Measurements from ENCODE around the gene EDEM2.

The EDEM2 gene

DNA sequence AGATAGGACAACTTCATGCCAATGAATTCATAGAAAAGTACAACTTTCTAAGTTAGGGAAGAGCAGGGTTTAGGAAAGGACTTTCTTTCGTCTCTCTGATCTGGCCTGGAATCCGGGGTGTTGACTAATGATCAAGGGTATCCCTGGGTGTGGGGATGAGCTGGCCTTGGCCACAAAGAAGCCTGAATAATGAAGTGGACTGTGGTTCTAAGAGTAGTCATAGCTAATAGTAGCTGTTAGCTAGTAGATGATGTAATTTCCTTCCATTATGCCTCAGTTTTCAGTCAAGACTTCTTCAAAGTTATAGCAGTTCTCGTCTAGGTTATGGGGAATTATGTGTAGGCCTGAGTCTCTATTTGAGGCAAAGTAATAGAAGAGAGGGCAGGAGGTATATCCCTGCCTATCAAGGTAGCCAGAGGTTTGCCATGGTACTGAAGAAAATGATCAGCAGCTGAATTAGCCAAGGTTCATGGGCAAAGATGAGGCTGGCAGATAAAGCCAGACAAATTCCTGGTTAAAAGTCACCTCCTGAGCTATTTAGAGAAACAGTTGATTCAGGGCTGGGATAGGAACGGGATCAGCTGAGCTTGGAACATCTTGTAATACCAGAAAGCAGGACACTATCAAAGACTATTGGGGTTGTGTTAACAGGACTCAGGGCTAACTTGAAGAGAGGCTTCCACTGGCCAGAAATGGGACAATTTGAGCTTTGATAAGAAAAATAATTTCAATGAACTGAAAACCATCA lies 35.8 kb downstream of the EDEM2 start:
- DNase-seq (ENCODE audit: low read depth, low spot score), result no peak
- H3K4me3 ChIP-seq, result no peak overlapping the region

DNA sequence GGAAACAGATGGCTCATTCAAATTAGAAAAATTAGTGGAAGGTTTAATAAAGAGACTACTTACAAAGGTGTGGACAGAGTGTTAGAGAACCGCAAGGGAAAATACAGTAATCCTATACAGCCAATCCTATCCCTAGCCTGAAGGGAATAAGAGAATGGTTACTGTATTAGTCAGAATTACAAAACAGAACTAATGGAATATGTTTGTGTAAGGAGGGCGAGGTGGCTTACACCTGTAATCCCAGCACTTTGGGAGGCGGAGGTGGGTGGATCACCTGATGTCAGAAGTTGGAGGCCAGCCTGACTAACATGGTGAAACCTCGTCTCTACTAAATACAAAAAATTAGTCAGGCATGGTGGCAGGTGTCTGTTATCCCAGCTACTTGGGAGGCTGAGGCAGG lies 38.2 kb downstream of the EDEM2 start:
- TF ChIP-seq POLR2AphosphoS5 (IDR thresholded peaks at IDR 0.05; ENCODE audit: borderline replicate concordance, low read depth, low read length) (no peak), EZH2 (IDR thresholded peaks at IDR 0.05) (no peak), FOXP2 (optimal IDR thresholded peaks at IDR 0.05; ENCODE audit: control extremely low read depth, extremely low read length, insufficient read depth) (no peak)
- Histone ChIP-seq H3K9me3 (ENCODE audit: low read depth, low read length) (no peaks in the 10 kb centered on the region), H3K9ac (ENCODE audit: insufficient read length) (no peak overlapping the region), H3K36me3 (ENCODE audit: insufficient read depth, low read length) (no peaks in the 10 kb centered on the region), H3K4me3 (no peak overlapping the region), H3K27ac (no peak overlapping the region)
- no peak for DNase-seq (ENCODE audit: low read depth, low spot score)

More for the DNA sequence above, 35.8 kb downstream of the EDEM2 start:
- Histone ChIP-seq H3K36me3 (ENCODE audit: insufficient read depth, low read length) (peaks cover 4% of the 10 kb centered on the region; the same call in 1 of the 2 replicates), H3K9me3 (ENCODE audit: low read depth, low read length) (no peaks in the 10 kb centered on the region), H3K27ac (no peak overlapping the region), H3K9ac (ENCODE audit: insufficient read length) (no peak overlapping the region)
- TF ChIP-seq EZH2 (IDR thresholded peaks at IDR 0.05), result no peak
- TF ChIP-seq POLR2AphosphoS5 (IDR thresholded peaks at IDR 0.05; ENCODE audit: borderline replicate concordance, low read depth, low read length), result no peak

DNA sequence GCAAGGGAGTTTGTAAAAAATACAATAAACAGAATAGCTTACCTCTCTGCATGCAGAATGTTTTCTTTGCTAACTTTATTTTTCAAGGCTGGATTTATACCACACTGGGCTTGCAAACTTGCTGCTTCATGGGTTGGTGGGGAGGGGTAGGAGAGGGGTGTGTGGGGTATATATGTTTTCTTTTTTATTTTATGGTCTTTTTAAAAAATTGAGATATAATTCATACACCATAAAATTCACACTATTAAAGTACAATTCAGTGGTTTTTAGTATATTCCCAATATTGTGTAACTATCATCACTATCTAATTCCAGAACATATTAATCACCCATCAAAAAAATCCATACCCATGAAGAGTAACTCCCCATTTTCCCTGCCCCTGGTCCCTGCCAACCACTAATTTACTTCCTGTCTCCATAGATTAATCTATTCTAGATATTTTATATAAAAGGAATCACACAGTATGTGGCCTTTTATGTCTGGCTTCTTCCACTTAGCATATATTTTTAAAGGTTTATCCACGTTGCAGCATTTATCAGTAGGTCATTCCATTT lies 40.2 kb downstream of the EDEM2 start:
- DNase-seq (ENCODE audit: low read depth, low spot score), result no peak
- TF ChIP-seq FOXP2 (optimal IDR thresholded peaks at IDR 0.05; ENCODE audit: control extremely low read depth, extremely low read length, insufficient read depth) (no peak), EZH2 (IDR thresholded peaks at IDR 0.05) (no peak), POLR2AphosphoS5 (IDR thresholded peaks at IDR 0.05; ENCODE audit: borderline replicate concordance, low read depth, low read length) (no peak)
- no peak overlapping the region for H3K27ac ChIP-seq

DNA sequence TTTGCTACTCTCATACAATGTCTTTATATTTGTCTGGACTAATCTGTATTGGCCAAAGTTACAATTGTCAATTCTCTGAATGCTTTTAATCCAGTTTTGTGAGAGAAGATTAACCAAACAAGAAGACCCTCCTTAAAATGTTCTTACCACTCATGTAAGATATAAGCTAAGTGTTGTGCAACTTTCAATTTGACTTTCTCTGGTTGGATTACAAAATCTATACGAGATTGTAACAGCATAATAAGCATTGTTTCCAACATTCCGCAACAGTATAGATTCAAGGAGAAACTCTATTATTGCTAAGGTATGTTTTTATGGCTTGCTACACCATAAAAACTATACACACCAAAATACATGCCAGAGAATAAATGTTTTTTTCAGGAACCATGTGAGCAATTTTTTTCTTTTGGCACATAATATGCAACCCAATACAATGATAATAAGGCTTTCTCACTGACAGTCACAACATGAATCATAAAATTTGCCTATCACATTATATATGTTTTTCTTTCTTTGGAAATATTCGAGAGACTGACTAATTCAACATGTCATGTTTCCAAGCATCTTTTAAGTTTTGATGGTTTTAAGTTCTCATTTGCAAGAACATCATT lies 42.3 kb downstream of the EDEM2 start:
- Histone ChIP-seq H3K9ac (ENCODE audit: insufficient read length) (no peak overlapping the region), H3K27ac (no peak overlapping the region), H3K4me3 (no peak overlapping the region), H3K9me3 (ENCODE audit: low read depth, low read length) (no peaks in the 10 kb centered on the region), H3K36me3 (ENCODE audit: insufficient read depth, low read length) (no peaks in the 10 kb centered on the region)
- TF ChIP-seq POLR2AphosphoS5 (IDR thresholded peaks at IDR 0.05; ENCODE audit: borderline replicate concordance, low read depth, low read length), result no peak
- DNase-seq (ENCODE audit: low read depth, low spot score), result no peak

More for the DNA sequence above, 40.2 kb downstream of the EDEM2 start:
- no peaks in the 10 kb centered on the region for H3K9me3 ChIP-seq (ENCODE audit: low read depth, low read length)
- no peak overlapping the region for H3K9ac ChIP-seq (ENCODE audit: insufficient read length)
- H3K36me3 ChIP-seq (ENCODE audit: insufficient read depth, low read length), result no peaks in the 10 kb centered on the region
- H3K4me3 ChIP-seq, result no peak overlapping the region

DNA sequence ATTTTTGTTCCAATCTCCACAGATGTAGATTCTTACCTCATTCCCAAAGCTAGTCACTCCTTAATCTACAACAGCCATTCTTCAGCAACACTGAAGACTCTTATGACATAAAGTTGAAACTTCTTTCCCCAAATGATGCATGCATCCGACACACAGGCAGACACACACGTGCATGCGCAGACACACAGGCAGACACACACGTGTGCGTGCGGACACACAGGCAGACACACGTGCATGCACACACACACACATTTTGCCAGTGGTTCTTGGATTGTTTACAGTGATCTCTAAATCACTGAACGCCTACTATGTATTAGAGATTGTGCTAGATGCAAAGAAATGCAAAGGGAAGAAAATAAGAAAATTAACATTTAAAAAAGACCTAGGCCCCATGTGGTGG lies 45.5 kb downstream of the EDEM2 start:
- no peaks in the 10 kb centered on the region; the same call in 1 of the 2 replicates for H3K9me3 ChIP-seq (ENCODE audit: low read depth, low read length)
- DNase-seq (ENCODE audit: low read depth, low spot score), result no peak
- no peak overlapping the region for H3K4me3 ChIP-seq
- H3K36me3 ChIP-seq (ENCODE audit: insufficient read depth, low read length), result no peaks in the 10 kb centered on the region
- H3K9ac ChIP-seq (ENCODE audit: insufficient read length), result no peak overlapping the region
- TF ChIP-seq EZH2 (IDR thresholded peaks at IDR 0.05), result no peak
- no peak for TF ChIP-seq FOXP2 (optimal IDR thresholded peaks at IDR 0.05; ENCODE audit: control extremely low read depth, extremely low read length, insufficient read depth)
- no peak for TF ChIP-seq POLR2AphosphoS5 (IDR thresholded peaks at IDR 0.05; ENCODE audit: borderline replicate concordance, low read depth, low read length)
- H3K27ac ChIP-seq, result no peak overlapping the region

DNA sequence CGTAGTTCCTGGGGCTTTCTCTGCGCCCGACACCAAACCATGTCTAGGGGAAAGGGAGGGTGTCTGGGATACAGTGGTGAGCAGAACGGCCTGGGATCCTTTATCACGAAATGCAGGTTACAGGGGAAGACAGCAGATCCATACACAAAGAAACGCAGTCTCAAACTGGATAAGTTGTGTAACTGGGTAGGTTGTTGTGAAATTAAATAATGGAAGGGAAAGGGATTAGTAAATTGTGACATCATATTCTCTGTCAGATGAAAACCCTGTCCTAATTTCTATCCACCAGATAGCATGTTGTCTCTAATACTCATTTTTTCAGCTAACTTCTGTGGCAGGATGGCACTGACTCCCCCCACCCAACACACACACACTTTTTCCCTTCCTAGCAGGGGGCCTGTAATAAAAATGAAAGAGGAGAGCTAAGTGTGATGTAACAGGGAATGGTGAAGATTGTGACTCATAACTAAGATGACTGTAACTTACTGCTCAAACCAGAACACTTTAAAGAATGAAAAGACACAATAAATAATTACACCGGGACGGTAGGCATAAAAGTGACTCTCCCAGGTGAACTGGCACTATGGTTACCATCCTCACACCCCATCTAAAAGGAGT lies 53.8 kb downstream of the EDEM2 start:
- no peak for DNase-seq (ENCODE audit: low read depth, low spot score)
- H3K4me3 ChIP-seq, result peak overlapping the region; percentile 94

DNA sequence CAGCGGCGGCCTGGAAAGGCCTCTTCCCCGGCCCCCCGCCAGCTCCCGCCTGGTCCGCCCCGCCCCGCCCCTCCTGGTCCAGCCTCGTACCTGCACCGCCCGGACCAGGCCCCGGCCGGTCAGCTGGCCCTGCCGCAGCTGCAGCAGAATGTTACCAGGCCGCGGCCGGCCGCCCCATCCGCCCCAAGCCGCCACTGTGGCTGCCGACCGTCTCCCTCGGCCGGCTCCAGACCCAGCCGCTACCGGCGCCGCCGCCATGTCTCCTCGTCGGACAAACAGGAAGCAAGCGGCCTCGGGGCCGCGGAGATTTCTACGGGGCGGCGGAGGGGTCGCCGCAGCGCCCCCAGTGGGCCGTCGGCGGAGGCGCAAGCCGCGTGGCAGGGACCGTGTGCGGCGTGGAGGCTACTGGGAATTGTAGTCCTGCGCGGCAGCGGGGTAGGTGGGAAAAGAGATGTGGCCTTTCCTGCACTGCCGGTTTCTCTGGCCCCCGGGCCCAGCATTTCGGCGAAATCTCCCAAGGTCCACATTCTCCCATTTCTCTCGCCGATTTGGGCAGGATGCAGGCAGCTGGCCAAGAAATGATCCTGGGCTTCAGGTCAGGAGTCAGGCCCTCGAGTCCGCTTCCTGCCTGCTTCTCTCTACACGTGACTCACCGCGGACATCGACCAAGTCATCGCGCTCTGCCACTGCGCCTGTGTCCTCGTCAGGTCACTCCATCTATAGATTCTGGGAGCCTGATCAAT lies 54.4 kb downstream of the EDEM2 start, which contains the start of gene TRPC4AP:
TSS of gene TRPC4AP (minus strand) at position 284 of the 743 bp plus-strand sequence. CDS start at position 258, 26 bp downstream.
- Histone ChIP-seq H3K9ac (ENCODE audit: insufficient read length) (peak within 1 kb of the TSS; percentile 91), H3K4me3 (peak within 1 kb of the TSS; percentile 94), H3K9me3 (ENCODE audit: low read depth, low read length) (no peaks in the 10 kb centered on the region; the same call in 1 of the 2 replicates), H3K36me3 (ENCODE audit: insufficient read depth, low read length) (no peaks in the 10 kb centered on the region), H3K27ac (peak within 1 kb of the TSS; percentile 89)
- peak; percentile 86 for TF ChIP-seq POLR2AphosphoS5 (IDR thresholded peaks at IDR 0.05; ENCODE audit: borderline replicate concordance, low read depth, low read length)
- no peak for TF ChIP-seq EZH2 (IDR thresholded peaks at IDR 0.05)
- peak; percentile 50 for TF ChIP-seq FOXP2 (optimal IDR thresholded peaks at IDR 0.05; ENCODE audit: control extremely low read depth, extremely low read length, insufficient read depth)
- DNase-seq (ENCODE audit: low read depth, low spot score), result no peak

More for the DNA sequence above, 53.8 kb downstream of the EDEM2 start:
- Histone ChIP-seq H3K27ac (peak overlapping the region; percentile 89), H3K36me3 (ENCODE audit: insufficient read depth, low read length) (no peaks in the 10 kb centered on the region), H3K9me3 (ENCODE audit: low read depth, low read length) (no peaks in the 10 kb centered on the region; the same call in 1 of the 2 replicates), H3K9ac (ENCODE audit: insufficient read length) (peak overlapping the region; percentile 79)
- TF ChIP-seq EZH2 (IDR thresholded peaks at IDR 0.05), result no peak
- no peak for TF ChIP-seq POLR2AphosphoS5 (IDR thresholded peaks at IDR 0.05; ENCODE audit: borderline replicate concordance, low read depth, low read length)
- TF ChIP-seq FOXP2 (optimal IDR thresholded peaks at IDR 0.05; ENCODE audit: control extremely low read depth, extremely low read length, insufficient read depth), result no peak
